ENCODE data around the gene UGT1A9.
"Not testable (repeated sequence)": the region's sequence is repeated elsewhere in the genome, so short reads cannot be mapped to it uniquely, and the experiment has no call there.

Gene UGT1A9

GRCh38 chr2:233650981-233651380 is 20.7 kb upstream of the UGT1A9 start:
- TF ChIP-seq CTCF (IDR thresholded peaks at IDR 0.05; ENCODE audit: insufficient read depth, low read depth, low read length, missing control alignments), result no peak
- DNase-seq (ENCODE audit: low read depth), result peak; percentile 79
- H3K4me3 ChIP-seq (ENCODE audit: low read length), result no peak overlapping the region

- TF ChIP-seq CTCF (IDR thresholded peaks at IDR 0.05; ENCODE audit: insufficient read depth, low read depth, low read length, missing control alignments), result no peak
- H3K4me3 ChIP-seq (ENCODE audit: low read length), result no peak overlapping the region
- DNase-seq (ENCODE audit: low read depth), result no peak
These were observed 20.3 kb upstream of the UGT1A9 start for GRCh38 chr2:233651430-233651829.

GRCh38 chr2:233654501-233654900 is 17.2 kb upstream of the UGT1A9 start:
- no peak for DNase-seq (ENCODE audit: low read depth)
- no peak for TF ChIP-seq CTCF (IDR thresholded peaks at IDR 0.05; ENCODE audit: insufficient read depth, low read depth, low read length, missing control alignments)
- no peak overlapping the region for H3K4me3 ChIP-seq (ENCODE audit: low read length)

GRCh38 chr2:233655043-233655442 is 16.7 kb upstream of the UGT1A9 start:
- no peak for TF ChIP-seq CTCF (IDR thresholded peaks at IDR 0.05; ENCODE audit: insufficient read depth, low read depth, low read length, missing control alignments)
- no peak for DNase-seq (ENCODE audit: low read depth)
- no peak overlapping the region for H3K4me3 ChIP-seq (ENCODE audit: low read length)

- DNase-seq (ENCODE audit: low read depth); H3K4me3 ChIP-seq (ENCODE audit: low read length): not testable (repeated sequence)
These were observed 15.8 kb upstream of the UGT1A9 start for GRCh38 chr2:233655943-233656342.

GRCh38 chr2:233656443-233656842 is 15.3 kb upstream of the UGT1A9 start:
- H3K4me3 ChIP-seq (ENCODE audit: low read length), result no peak overlapping the region
- no peak for TF ChIP-seq CTCF (IDR thresholded peaks at IDR 0.05; ENCODE audit: insufficient read depth, low read depth, low read length, missing control alignments)
- no peak for DNase-seq (ENCODE audit: low read depth)

- no peak for TF ChIP-seq CTCF (IDR thresholded peaks at IDR 0.05; ENCODE audit: insufficient read depth, low read depth, low read length, missing control alignments)
- no peak for DNase-seq (ENCODE audit: low read depth)
- no peak overlapping the region for H3K4me3 ChIP-seq (ENCODE audit: low read length)
These were observed 13.1 kb upstream of the UGT1A9 start for GRCh38 chr2:233658610-233659009.

GRCh38 chr2:233663911-233664310 is 7.8 kb upstream of the UGT1A9 start:
- TF ChIP-seq CTCF (IDR thresholded peaks at IDR 0.05; ENCODE audit: insufficient read depth, low read depth, low read length, missing control alignments), result no peak
- H3K4me3 ChIP-seq (ENCODE audit: low read length), result no peak overlapping the region
- no peak for DNase-seq (ENCODE audit: low read depth)
